Tibial nerve (tissue), 4 donors: Measurements from ENCODE around the gene EMC1. TPM values are rescaled to one million over a fixed set of nuclear protein-coding genes. Genes with fewer than 3 reads are reported as not detected.
"Not testable (repeated sequence)": the region's sequence is repeated elsewhere in the genome, so short reads cannot be mapped to it uniquely, and the experiment has no call there.

Source experiments
- DNase-seq, 2 donors: peaks; one replicate each; pipeline ENCODE4 v3.0.0-alpha.2; 2019; ENCODE audit warnings: low spot score in 2 of 2
- H3K27ac ChIP-seq, 4 donors: fragments of 200-600 bp; sonication (generic) in 3 of 4; one replicate each; pipeline ENCODE4 v1.5.1; 2017 to 2019; ENCODE audit warnings: mild to moderate bottlenecking in 1 of 4
- H3K27me3 ChIP-seq, 2 donors: fragments of 200-600 bp; sonication (generic) in 1 of 2; one replicate each; pipeline versions ENCODE4 v1.5.1 to v1.6.0; 2017 to 2019
- H3K36me3 ChIP-seq, 3 donors: fragments of 200-600 bp; sonication (generic); one replicate each; pipeline ENCODE4 v1.5.1; 2018 to 2019
- H3K4me1 ChIP-seq, 4 donors: fragments of 200-600 bp; sonication (generic) in 3 of 4; one replicate each; pipeline ENCODE4 v1.5.1; 2017 to 2019
- H3K4me3 ChIP-seq, 4 donors: fragments of 200-600 bp; sonication (generic) in 3 of 4; one replicate each; pipeline ENCODE4 v1.5.1; 2017 to 2019; ENCODE audit warnings: mild to moderate bottlenecking in 1 of 4, moderate library complexity in 1 of 4
- H3K9me3 ChIP-seq, 4 donors: fragments of 200-600 bp; sonication (generic) in 3 of 4; one replicate each; pipeline ENCODE4 v1.5.1; 2017 to 2019
- EP300 ChIP-seq, 2 donors: sonication (generic); formaldehyde crosslinking; IDR thresholded peaks; one replicate each; pipeline ENCODE4 v1.6.1; 2017; ENCODE audit warnings: antibody characterized with exemption in 2 of 2, mild to moderate bottlenecking in 1 of 2
- POLR2A ChIP-seq, 2 donors: fragments of 450-650 bp; IDR thresholded peaks; one replicate each; pipeline ENCODE4 v1.6.1; 2017; ENCODE audit warnings: antibody characterized with exemption in 2 of 2, mild to moderate bottlenecking in 2 of 2, moderate library complexity in 2 of 2
- WGBS, 2 donors: methylation state at CpG; one replicate each; pipeline ENCODE4 v1.1.5; 2018; 5-methylcytosine and 5-hydroxymethylcytosine counted together
- total RNA-seq, 4 donors: library from RNA; depleted of rRNA; stranded (reverse); fragments of >200 nt; gene quantifications; one replicate each; pipeline ENCODE4 v1.1.0, GENCODE V29; 2016
- TF ChIP-seq, protein P1 (sequence below), 5 experiments: fragments of 200-600 bp in 3 of 5; fragments of 450-650 bp in 2 of 5; sonication (generic) in 3 of 5; IDR thresholded peaks; one replicate each; pipeline ENCODE4 v1.5.1; 2016 to 2019; ENCODE audit warnings: antibody characterized with exemption in 5 of 5, mild to moderate bottlenecking in 3 of 5, moderate library complexity in 2 of 5

Gene EMC1
- total RNA-seq, 4 donors from 2014 or later = 25.6 to 46.8 (median 39.1) TPM

GRCh38 chr1:19287436-19288185 lies 36.3 kb upstream of the EMC1 start:
- H3K27me3 ChIP-seq = no peaks in the 10 kb centered on the region
- DNase-seq = no peak
- H3K4me1 ChIP-seq = peaks cover 0 to 8% (median 0%) of the 10 kb centered on the region in 4 donors
- peaks cover 0 to 40% (median 0%) of the 10 kb centered on the region in 3 donors for H3K36me3 ChIP-seq
- WGBS, 2 donors = 93% methylated on average over 13 of the region's 13 CpGs
- TF ChIP-seq EP300 (IDR thresholded peaks at IDR 0.05) = no peak
- TF ChIP-seq POLR2A (IDR thresholded peaks at IDR 0.05) = no peak
- TF ChIP-seq, protein P1, sequence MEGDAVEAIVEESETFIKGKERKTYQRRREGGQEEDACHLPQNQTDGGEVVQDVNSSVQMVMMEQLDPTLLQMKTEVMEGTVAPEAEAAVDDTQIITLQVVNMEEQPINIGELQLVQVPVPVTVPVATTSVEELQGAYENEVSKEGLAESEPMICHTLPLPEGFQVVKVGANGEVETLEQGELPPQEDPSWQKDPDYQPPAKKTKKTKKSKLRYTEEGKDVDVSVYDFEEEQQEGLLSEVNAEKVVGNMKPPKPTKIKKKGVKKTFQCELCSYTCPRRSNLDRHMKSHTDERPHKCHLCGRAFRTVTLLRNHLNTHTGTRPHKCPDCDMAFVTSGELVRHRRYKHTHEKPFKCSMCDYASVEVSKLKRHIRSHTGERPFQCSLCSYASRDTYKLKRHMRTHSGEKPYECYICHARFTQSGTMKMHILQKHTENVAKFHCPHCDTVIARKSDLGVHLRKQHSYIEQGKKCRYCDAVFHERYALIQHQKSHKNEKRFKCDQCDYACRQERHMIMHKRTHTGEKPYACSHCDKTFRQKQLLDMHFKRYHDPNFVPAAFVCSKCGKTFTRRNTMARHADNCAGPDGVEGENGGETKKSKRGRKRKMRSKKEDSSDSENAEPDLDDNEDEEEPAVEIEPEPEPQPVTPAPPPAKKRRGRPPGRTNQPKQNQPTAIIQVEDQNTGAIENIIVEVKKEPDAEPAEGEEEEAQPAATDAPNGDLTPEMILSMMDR (IDR thresholded peaks at IDR 0.05) = no peak
- H3K27ac ChIP-seq = peak overlapping the region in 1 of 4 donors; percentile 69
- H3K4me3 ChIP-seq = peak overlapping the region in 1 of 4 donors; percentile 44
- H3K9me3 ChIP-seq = peaks cover 0 to 11% (median 0%) of the 10 kb centered on the region in 4 donors

- H3K9me3 ChIP-seq, H3K27me3 ChIP-seq, H3K27ac ChIP-seq, DNase-seq, H3K4me3 ChIP-seq, H3K4me1 ChIP-seq: not testable (repeated sequence)
- 67 to 82% methylated on average over 2 of the region's 3 CpGs for WGBS, 2 donors
- H3K36me3 ChIP-seq = peaks cover 0 to 42% (median 0%) of the 10 kb centered on the region in 3 donors
Measured at GRCh38 chr1:19285807-19286206, 34.5 kb upstream of the EMC1 start.

DNA sequence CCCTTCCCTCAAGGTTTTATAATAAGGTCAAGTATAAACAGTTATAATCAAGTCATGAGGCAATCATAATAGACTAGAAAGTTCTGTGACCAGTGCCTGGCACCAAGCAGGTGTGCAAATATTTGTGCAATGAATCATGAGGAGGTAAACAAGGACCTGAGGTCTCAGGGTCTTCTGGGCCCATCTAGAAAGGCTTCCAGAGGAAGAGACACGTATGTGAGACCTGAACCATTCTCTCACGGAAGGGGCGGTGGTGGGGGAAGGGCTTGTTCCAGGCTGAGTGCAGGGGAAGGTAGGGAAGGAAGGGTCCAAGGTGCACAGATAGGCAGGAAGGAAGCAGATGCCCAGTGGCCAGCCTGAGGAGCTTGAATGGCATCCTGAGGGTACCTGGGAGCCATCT lies 34.0 kb upstream of the EMC1 start:
- H3K9me3 ChIP-seq, DNase-seq, H3K4me3 ChIP-seq, H3K27me3 ChIP-seq, H3K4me1 ChIP-seq, H3K27ac ChIP-seq: not testable (repeated sequence)
- peaks cover 0 to 46% (median 0%) of the 10 kb centered on the region in 3 donors for H3K36me3 ChIP-seq
- WGBS, 2 donors = 96 to 98% methylated on average over 3 of the region's 3 CpGs

GRCh38 chr1:19284881-19285280 lies 33.6 kb upstream of the EMC1 start:
- TF ChIP-seq EP300 (IDR thresholded peaks at IDR 0.05) = no peak
- Histone ChIP-seq H3K27ac (no peak overlapping the region), H3K36me3 (peaks cover 0 to 51% (median 0%) of the 10 kb centered on the region in 3 donors), H3K27me3 (no peaks in the 10 kb centered on the region), H3K9me3 (no peaks in the 10 kb centered on the region), H3K4me3 (no peak overlapping the region), H3K4me1 (peaks cover 0 to 8% (median 0%) of the 10 kb centered on the region in 4 donors)
- no peak for DNase-seq
- WGBS, 2 donors = 86% methylated on average over 8 of the region's 8 CpGs

DNA sequence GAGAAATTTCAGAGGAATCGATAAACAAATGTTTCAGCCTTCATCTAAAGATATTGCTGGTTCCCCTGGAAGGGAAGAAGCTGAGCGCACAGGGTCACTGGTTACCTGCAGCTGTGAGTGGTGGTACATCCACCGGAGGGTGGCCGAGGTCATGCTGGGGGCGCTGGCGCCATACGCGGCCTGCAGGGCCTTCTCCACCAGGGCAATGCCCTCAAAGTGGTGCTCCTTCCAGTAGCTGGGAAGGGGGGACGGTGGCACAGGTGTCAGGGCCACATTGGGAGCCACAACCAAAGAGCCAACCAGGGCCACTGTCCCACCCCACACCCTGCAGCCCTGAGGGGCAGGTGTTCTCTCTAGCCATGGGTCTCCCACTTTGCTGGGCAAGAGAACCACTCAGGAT lies 32.6 kb upstream of the EMC1 start:
- no peak overlapping the region for H3K27ac ChIP-seq
- H3K36me3 ChIP-seq = peaks cover 0 to 56% (median 0%) of the 10 kb centered on the region in 3 donors
- H3K4me3 ChIP-seq = no peak overlapping the region
- H3K27me3 ChIP-seq = no peaks in the 10 kb centered on the region
- H3K9me3 ChIP-seq = no peaks in the 10 kb centered on the region
- no peak for DNase-seq
- H3K4me1 ChIP-seq = peaks cover 0 to 5% (median 0%) of the 10 kb centered on the region in 4 donors
- TF ChIP-seq EP300 (IDR thresholded peaks at IDR 0.05) (no peak), POLR2A (IDR thresholded peaks at IDR 0.05) (no peak)
- TF ChIP-seq, protein P1 (IDR thresholded peaks at IDR 0.05) = no peak
- WGBS, 2 donors = 93 to 95% methylated on average over 9 of the region's 9 CpGs

- WGBS, 2 donors = 92% methylated on average over 5 of the region's 5 CpGs
- Histone ChIP-seq H3K4me3 (no peak overlapping the region), H3K36me3 (peaks cover 0 to 53% (median 0%) of the 10 kb centered on the region in 3 donors), H3K4me1 (no peaks in the 10 kb centered on the region), H3K27me3 (peaks cover 0 to 8% of the 10 kb centered on the region in 2 donors), H3K27ac (no peak overlapping the region), H3K9me3 (peaks cover 0 to 33% (median 0%) of the 10 kb centered on the region in 4 donors)
- no peak for DNase-seq
- TF ChIP-seq, protein P1 (IDR thresholded peaks at IDR 0.05) = no peak
- no peak for TF ChIP-seq POLR2A (IDR thresholded peaks at IDR 0.05)
- TF ChIP-seq EP300 (IDR thresholded peaks at IDR 0.05) = no peak
Measured at GRCh38 chr1:19274636-19275035, 23.3 kb upstream of the EMC1 start.

DNA sequence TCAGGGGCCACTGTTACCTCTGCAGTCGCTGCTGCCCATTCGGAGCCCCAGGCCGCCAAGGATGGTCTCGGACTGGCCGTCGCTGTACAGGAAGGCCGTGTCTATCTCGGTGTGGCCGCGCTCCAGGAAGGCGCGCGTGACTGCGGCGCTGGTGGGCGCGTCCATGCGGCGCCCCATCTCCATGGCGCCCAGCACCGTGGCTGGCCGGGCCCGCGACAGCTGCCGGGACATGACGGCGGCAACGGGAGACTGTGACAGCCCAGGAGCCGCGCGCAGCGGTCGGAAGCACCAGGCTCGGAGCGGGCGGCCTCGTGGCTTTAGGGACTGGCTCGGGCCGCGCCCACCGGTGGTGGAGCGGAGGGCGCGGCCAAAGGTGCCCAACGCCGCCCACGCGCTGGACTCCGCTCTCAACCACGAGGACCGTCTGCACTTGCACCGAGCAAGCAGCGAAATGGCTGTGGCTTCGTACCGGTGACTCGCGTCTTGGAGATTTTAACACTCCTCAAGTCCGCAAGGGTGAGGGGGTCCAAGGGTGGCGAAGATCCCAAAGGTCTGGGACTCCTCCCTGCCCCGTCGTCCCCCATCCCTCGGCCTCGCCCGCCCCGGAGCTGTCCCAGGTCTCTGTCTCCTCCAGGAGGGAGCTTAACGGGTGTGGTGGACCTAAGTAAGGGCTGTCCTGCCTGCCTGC lies 22.7 kb upstream of the EMC1 start:
- 9 to 23% methylated on average over 19 to 34 of the region's 66 CpGs for WGBS, 2 donors
- Histone ChIP-seq H3K9me3 (peaks cover 0 to 33% (median 0%) of the 10 kb centered on the region in 4 donors), H3K36me3 (peaks cover 0 to 57% (median 0%) of the 10 kb centered on the region in 3 donors), H3K27ac (peak overlapping the region in 1 of 4 donors; percentile 34)
- not testable (repeated sequence) for H3K27me3 ChIP-seq, DNase-seq, H3K4me1 ChIP-seq, H3K4me3 ChIP-seq
